Measurements from ENCODE around the gene AKR1C1. TPM values are rescaled to one million over a fixed set of nuclear protein-coding genes. Genes with fewer than 3 reads are reported as not detected.
"Not testable (repeated sequence)": the region's sequence is repeated elsewhere in the genome, so short reads cannot be mapped to it uniquely, and the experiment has no call there.

Gene AKR1C1
- total and polyA plus RNA-seq, 4 donors, result 20.2 to 60.3 (median 54.6) TPM

GRCh38 chr10:4965763-4966162 is 2.5 kb downstream of the AKR1C1 start:
- H3K27me3 ChIP-seq (ENCODE audit: control insufficient read depth, insufficient read depth, low read length); H3K9me3 ChIP-seq (ENCODE audit: control insufficient read depth, insufficient read depth, low read length); H3K36me3 ChIP-seq (ENCODE audit: control insufficient read depth, insufficient read depth, low read length); H3K4me3 ChIP-seq (ENCODE audit: low read depth, low read length); H3K27ac ChIP-seq (ENCODE audit: low read depth, low read length); H3K4me1 ChIP-seq (ENCODE audit: control insufficient read depth, insufficient read depth, low read length); DNase-seq (ENCODE audit: low read depth in 4 of 6, low spot score in 6 of 6): not testable (repeated sequence)
- no CpG with 5 or more reads among the region's 4 CpGs for WGBS (ENCODE audit: insufficient coverage)

DNA sequence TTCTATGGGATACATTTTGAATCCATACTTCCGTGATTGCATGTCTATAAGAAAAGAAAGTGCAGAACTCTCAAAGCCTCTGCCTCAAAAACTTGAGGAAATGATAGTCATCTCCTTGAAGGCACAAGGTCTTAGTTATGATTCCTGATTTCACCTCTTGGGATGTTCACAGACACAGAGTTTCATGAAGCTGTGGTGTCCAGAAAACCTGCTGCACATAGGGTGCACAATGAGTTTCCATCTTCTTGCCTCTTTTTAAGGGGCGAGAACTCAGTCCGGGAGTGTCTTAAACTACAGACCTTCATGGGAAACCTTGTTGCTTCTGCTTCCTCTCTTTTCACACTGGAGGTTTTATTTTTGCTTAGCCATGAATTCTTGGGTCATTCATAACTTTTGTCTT is 4.0 kb downstream of the AKR1C1 start:
- 100% methylated on average over 2 of the region's 3 CpGs for WGBS (ENCODE audit: insufficient coverage)
- DNase-seq (ENCODE audit: low read depth in 4 of 6, low spot score in 6 of 6); H3K27ac ChIP-seq (ENCODE audit: low read depth, low read length); H3K36me3 ChIP-seq (ENCODE audit: control insufficient read depth, insufficient read depth, low read length); H3K9me3 ChIP-seq (ENCODE audit: control insufficient read depth, insufficient read depth, low read length); H3K27me3 ChIP-seq (ENCODE audit: control insufficient read depth, insufficient read depth, low read length); H3K4me3 ChIP-seq (ENCODE audit: low read depth, low read length); H3K4me1 ChIP-seq (ENCODE audit: control insufficient read depth, insufficient read depth, low read length): not testable (repeated sequence)

DNA sequence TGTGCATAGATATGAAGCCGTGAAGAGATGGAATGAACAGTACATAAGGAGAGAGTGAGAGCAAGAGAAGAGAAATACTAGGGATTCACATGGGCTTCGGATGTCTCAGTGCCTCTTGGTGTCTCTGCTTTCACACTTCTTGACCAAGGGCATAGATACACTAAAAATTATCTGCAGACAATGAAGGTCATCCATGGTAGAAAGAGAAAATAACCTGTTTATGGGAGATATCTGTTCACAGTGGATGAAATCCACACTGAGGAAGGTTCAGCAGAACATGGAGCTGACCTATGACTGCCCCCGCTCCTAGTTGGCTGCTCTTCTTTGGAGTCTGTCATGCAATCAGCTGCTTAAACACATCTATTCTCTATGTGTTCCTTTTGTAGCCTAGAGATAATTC is 6.1 kb downstream of the AKR1C1 start:
- 88% methylated on average over 1 of the region's 3 CpGs for WGBS (ENCODE audit: insufficient coverage)
- H3K4me3 ChIP-seq (ENCODE audit: low read depth, low read length); DNase-seq (ENCODE audit: low read depth in 4 of 6, low spot score in 6 of 6); H3K4me1 ChIP-seq (ENCODE audit: control insufficient read depth, insufficient read depth, low read length); H3K36me3 ChIP-seq (ENCODE audit: control insufficient read depth, insufficient read depth, low read length); H3K9me3 ChIP-seq (ENCODE audit: control insufficient read depth, insufficient read depth, low read length); H3K27me3 ChIP-seq (ENCODE audit: control insufficient read depth, insufficient read depth, low read length); H3K27ac ChIP-seq (ENCODE audit: low read depth, low read length): not testable (repeated sequence)

GRCh38 chr10:4970362-4970761 is 7.1 kb downstream of the AKR1C1 start:
- not testable (repeated sequence) for H3K27ac ChIP-seq (ENCODE audit: low read depth, low read length); DNase-seq (ENCODE audit: low read depth in 4 of 6, low spot score in 6 of 6); H3K4me1 ChIP-seq (ENCODE audit: control insufficient read depth, insufficient read depth, low read length); H3K27me3 ChIP-seq (ENCODE audit: control insufficient read depth, insufficient read depth, low read length); H3K9me3 ChIP-seq (ENCODE audit: control insufficient read depth, insufficient read depth, low read length); H3K4me3 ChIP-seq (ENCODE audit: low read depth, low read length); H3K36me3 ChIP-seq (ENCODE audit: control insufficient read depth, insufficient read depth, low read length)
- WGBS (ENCODE audit: insufficient coverage), result no CpG with 5 or more reads among the region's 2 CpGs

DNA sequence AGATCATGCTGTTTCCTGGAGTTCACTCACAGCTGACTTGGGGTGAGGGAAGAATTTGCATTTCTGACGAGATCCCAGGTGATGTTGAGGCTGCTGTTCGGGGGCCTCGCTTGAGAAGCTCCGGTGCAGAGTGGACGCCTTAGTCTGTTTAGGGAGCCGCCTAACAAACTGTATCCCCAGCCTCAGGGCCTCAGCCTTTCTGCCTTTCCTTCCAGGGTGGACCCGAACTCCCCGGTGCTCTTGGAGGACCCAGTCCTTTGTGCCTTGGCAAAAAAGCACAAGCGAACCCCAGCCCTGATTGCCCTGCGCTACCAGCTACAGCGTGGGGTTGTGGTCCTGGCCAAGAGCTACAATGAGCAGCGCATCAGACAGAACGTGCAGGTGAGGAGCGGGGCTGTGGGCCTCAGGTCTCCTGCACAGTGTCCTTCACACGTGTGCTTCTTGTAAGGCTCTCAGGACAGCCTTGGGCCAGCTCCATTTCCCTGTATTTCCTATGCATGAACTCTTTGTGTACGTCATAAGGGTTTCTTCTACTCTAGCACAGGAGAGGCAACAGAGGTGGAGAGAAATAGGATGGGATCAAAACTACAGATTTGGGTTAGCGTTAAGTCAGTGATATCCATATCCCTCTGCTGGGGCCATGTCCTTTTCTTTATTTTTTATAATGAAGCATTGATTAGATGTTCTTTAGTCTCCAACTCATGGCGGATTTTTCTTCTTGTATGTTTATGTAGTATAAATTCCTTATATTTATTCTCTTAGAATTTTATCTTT is 9.3 kb downstream of the AKR1C1 start:
- not testable (repeated sequence) for H3K36me3 ChIP-seq (ENCODE audit: control insufficient read depth, insufficient read depth, low read length); H3K27me3 ChIP-seq (ENCODE audit: control insufficient read depth, insufficient read depth, low read length); H3K4me3 ChIP-seq (ENCODE audit: low read depth, low read length); DNase-seq (ENCODE audit: low read depth in 4 of 6, low spot score in 6 of 6); H3K4me1 ChIP-seq (ENCODE audit: control insufficient read depth, insufficient read depth, low read length); H3K9me3 ChIP-seq (ENCODE audit: control insufficient read depth, insufficient read depth, low read length); H3K27ac ChIP-seq (ENCODE audit: low read depth, low read length)
- WGBS (ENCODE audit: insufficient coverage), result no CpG with 5 or more reads among the region's 18 CpGs

- not testable (repeated sequence) for H3K36me3 ChIP-seq (ENCODE audit: control insufficient read depth, insufficient read depth, low read length); H3K9me3 ChIP-seq (ENCODE audit: control insufficient read depth, insufficient read depth, low read length); H3K27me3 ChIP-seq (ENCODE audit: control insufficient read depth, insufficient read depth, low read length); H3K4me3 ChIP-seq (ENCODE audit: low read depth, low read length); H3K27ac ChIP-seq (ENCODE audit: low read depth, low read length); DNase-seq (ENCODE audit: low read depth in 4 of 6, low spot score in 6 of 6); H3K4me1 ChIP-seq (ENCODE audit: control insufficient read depth, insufficient read depth, low read length)
- WGBS (ENCODE audit: insufficient coverage), result 100% methylated on average over 1 of the region's 1 CpG
These were observed 10.1 kb downstream of the AKR1C1 start for GRCh38 chr10:4973294-4973693.

DNA sequence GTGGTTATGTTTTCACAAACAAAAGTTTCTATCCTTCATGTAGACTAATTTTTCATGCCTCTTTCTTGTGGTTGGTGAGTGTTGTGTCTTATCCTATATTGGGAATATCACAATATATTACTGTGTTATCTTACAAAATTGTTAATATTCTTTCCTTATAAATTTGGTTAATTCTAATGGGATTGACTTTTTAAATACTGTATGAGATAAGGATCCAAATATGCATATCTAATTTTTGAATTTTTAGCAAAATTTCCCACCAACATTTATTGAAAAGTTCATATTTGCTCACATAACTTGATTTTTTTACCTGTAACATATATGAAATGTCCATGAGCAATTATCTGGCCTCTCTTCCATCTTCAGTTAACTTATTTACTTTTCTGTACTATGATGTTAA is 11.2 kb downstream of the AKR1C1 start:
- H3K4me1 ChIP-seq (ENCODE audit: control insufficient read depth, insufficient read depth, low read length); H3K36me3 ChIP-seq (ENCODE audit: control insufficient read depth, insufficient read depth, low read length); H3K9me3 ChIP-seq (ENCODE audit: control insufficient read depth, insufficient read depth, low read length); H3K27me3 ChIP-seq (ENCODE audit: control insufficient read depth, insufficient read depth, low read length); DNase-seq (ENCODE audit: low read depth in 4 of 6, low spot score in 6 of 6); H3K4me3 ChIP-seq (ENCODE audit: low read depth, low read length); H3K27ac ChIP-seq (ENCODE audit: low read depth, low read length): not testable (repeated sequence)

DNA sequence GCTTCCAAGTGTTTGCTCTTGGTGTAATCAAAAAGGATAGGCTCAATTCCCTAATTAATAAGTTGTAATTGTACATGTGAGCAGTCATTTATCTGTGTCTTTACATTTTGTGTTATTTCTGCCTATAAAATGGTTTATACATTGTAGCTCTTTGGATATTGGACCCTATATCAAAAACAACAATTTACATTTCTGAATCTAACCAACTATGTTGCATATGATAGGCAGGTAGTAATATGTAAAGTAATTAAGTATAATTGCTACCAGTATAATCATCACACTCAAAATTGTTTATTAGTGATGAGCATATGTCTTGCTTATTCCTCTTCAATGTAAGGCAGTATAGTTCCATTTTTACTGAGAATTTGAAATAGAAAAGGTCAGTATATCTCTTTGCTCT is 13.8 kb downstream of the AKR1C1 start:
- Histone ChIP-seq H3K4me1 (ENCODE audit: control insufficient read depth, insufficient read depth, low read length) (no peaks in the 10 kb centered on the region), H3K27ac (ENCODE audit: low read depth, low read length) (no peak overlapping the region), H3K27me3 (ENCODE audit: control insufficient read depth, insufficient read depth, low read length) (no peaks in the 10 kb centered on the region), H3K36me3 (ENCODE audit: control insufficient read depth, insufficient read depth, low read length) (peaks cover 3% of the 10 kb centered on the region), H3K4me3 (ENCODE audit: low read depth, low read length) (no peak overlapping the region), H3K9me3 (ENCODE audit: control insufficient read depth, insufficient read depth, low read length) (no peaks in the 10 kb centered on the region)
- DNase-seq (ENCODE audit: low read depth in 4 of 6, low spot score in 6 of 6), result no peak

- Histone ChIP-seq H3K4me1 (ENCODE audit: control insufficient read depth, insufficient read depth, low read length) (no peaks in the 10 kb centered on the region), H3K9me3 (ENCODE audit: control insufficient read depth, insufficient read depth, low read length) (no peaks in the 10 kb centered on the region), H3K36me3 (ENCODE audit: control insufficient read depth, insufficient read depth, low read length) (no peaks in the 10 kb centered on the region), H3K4me3 (ENCODE audit: low read depth, low read length) (no peak overlapping the region), H3K27ac (ENCODE audit: low read depth, low read length) (no peak overlapping the region), H3K27me3 (ENCODE audit: control insufficient read depth, insufficient read depth, low read length) (no peaks in the 10 kb centered on the region)
- no peak for DNase-seq (ENCODE audit: low read depth in 4 of 6, low spot score in 6 of 6)
- WGBS (ENCODE audit: insufficient coverage), result 80% methylated on average over 1 of the region's 4 CpGs
These were observed 15.7 kb downstream of the AKR1C1 start for GRCh38 chr10:4978870-4979269.

DNA sequence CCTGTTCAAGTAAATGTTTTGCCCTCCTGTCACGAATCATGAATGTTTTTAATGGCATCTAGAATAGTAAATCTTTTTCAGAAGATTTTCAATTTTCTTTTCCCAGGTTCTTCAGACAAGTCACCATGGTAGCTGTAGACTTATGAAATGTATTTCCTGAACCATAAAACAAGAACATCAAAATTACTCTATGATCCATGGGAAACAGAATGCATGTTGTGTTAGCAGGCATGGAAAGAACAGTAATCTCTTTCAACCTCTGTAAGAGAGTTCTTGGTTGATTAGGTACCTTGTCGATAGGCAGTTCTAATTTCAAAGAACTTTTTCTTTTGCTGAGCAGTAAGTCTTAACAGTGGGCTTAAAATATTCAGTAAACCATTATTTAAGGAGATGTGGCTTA is 17.6 kb downstream of the AKR1C1 start:
- no CpG with 5 or more reads among the region's 2 CpGs for WGBS (ENCODE audit: insufficient coverage)
- H3K4me1 ChIP-seq (ENCODE audit: control insufficient read depth, insufficient read depth, low read length), result no peaks in the 10 kb centered on the region
- H3K27me3 ChIP-seq (ENCODE audit: control insufficient read depth, insufficient read depth, low read length), result no peaks in the 10 kb centered on the region
- no peak overlapping the region for H3K27ac ChIP-seq (ENCODE audit: low read depth, low read length)
- H3K36me3 ChIP-seq (ENCODE audit: control insufficient read depth, insufficient read depth, low read length), result no peaks in the 10 kb centered on the region
- H3K4me3 ChIP-seq (ENCODE audit: low read depth, low read length), result no peak overlapping the region
- no peak for DNase-seq (ENCODE audit: low read depth in 4 of 6, low spot score in 6 of 6)
- H3K9me3 ChIP-seq (ENCODE audit: control insufficient read depth, insufficient read depth, low read length), result no peaks in the 10 kb centered on the region
